HTR-8/SVneo (cell line): ENCODE results near the gene KCNH8.
"Not testable (repeated sequence)": the region's sequence is repeated elsewhere in the genome, so short reads cannot be mapped to it uniquely, and the experiment has no call there.

ENCODE experiments used
- DNase-seq: peaks from one replicate; pipeline ENCODE4 v3.0.0; 2011; ENCODE audit warnings: low spot score, mixed read lengths; ENCODE audit not compliant: insufficient read length
- FAIRE-seq: peaks from 2 replicates; lab custom pipeline; 2011; peaks lifted over from hg19 to GRCh38; lab: Jason Lieb, UNC

KCNH8 gene

GRCh38 chr3:19147905-19148767 is at the start of gene KCNH8:
KCNH8 (plus strand) TSS chr3:19148510; CDS start chr3:19148720, 210 bp downstream.
- DNase-seq, result no peak
- FAIRE-seq, result no peak

- not testable (repeated sequence) for FAIRE-seq, DNase-seq
Measured at GRCh38 chr3:19102654-19103290, 45.5 kb upstream of the KCNH8 start.

- DNase-seq (no peak), FAIRE-seq (no peak)
Measured at GRCh38 chr3:19103510-19103909, 44.8 kb upstream of the KCNH8 start.

- DNase-seq (no peak), FAIRE-seq (no peak)
Measured at GRCh38 chr3:19104459-19104858, 43.9 kb upstream of the KCNH8 start.

- DNase-seq (no peak), FAIRE-seq (no peak)
Measured at GRCh38 chr3:19105826-19106225, 42.5 kb upstream of the KCNH8 start.

GRCh38 chr3:19106307-19106706 is 42.0 kb upstream of the KCNH8 start:
- DNase-seq (no peak), FAIRE-seq (no peak)

GRCh38 chr3:19107719-19108118 is 40.6 kb upstream of the KCNH8 start:
- FAIRE-seq, result no peak
- no peak for DNase-seq

- DNase-seq (no peak), FAIRE-seq (no peak)
Measured at GRCh38 chr3:19110335-19110895, 37.9 kb upstream of the KCNH8 start.

GRCh38 chr3:19114461-19114860 is 33.8 kb upstream of the KCNH8 start:
- DNase-seq (no peak), FAIRE-seq (no peak)

GRCh38 chr3:19116239-19116638 is 32.1 kb upstream of the KCNH8 start:
- FAIRE-seq (no peak), DNase-seq (no peak)

GRCh38 chr3:19124752-19125151 is 23.6 kb upstream of the KCNH8 start:
- DNase-seq (no peak), FAIRE-seq (no peak)

GRCh38 chr3:19139863-19140262 is 8.4 kb upstream of the KCNH8 start:
- FAIRE-seq, result no peak
- DNase-seq, result no peak

- no peak for FAIRE-seq
- DNase-seq, result peak; percentile 69
Measured at GRCh38 chr3:19146685-19147650, 1.3 kb upstream of the KCNH8 start.

GRCh38 chr3:19148768-19149091 is 420 bp downstream of the KCNH8 start:
- FAIRE-seq (no peak), DNase-seq (no peak)

GRCh38 chr3:19149368-19149767 is 1.1 kb downstream of the KCNH8 start:
- DNase-seq (no peak), FAIRE-seq (no peak)

- DNase-seq, result no peak
- no peak for FAIRE-seq
Measured at GRCh38 chr3:19151171-19151570, 2.9 kb downstream of the KCNH8 start.

- DNase-seq, result no peak
- FAIRE-seq, result no peak
Measured at GRCh38 chr3:19154693-19155250, 6.5 kb downstream of the KCNH8 start.

- DNase-seq (no peak), FAIRE-seq (no peak)
Measured at GRCh38 chr3:19155375-19155774, 7.1 kb downstream of the KCNH8 start.

GRCh38 chr3:19159966-19160635 is 11.8 kb downstream of the KCNH8 start:
- no peak for DNase-seq
- FAIRE-seq, result no peak
